HG02588 (cell line): ENCODE data around the gene PRF1.
"Not testable (repeated sequence)": the region's sequence is repeated elsewhere in the genome, so short reads cannot be mapped to it uniquely, and the experiment has no call there.

Experiments used
- ATAC-seq: cut with Tn5 transposase; IDR thresholded peaks from one replicate; pipeline ENCODE4 v1.9.1; 2021; ENCODE audit warnings: mild to moderate bottlenecking, moderate library complexity; ENCODE audit not compliant: unreplicated experiment

PRF1 gene

DNA sequence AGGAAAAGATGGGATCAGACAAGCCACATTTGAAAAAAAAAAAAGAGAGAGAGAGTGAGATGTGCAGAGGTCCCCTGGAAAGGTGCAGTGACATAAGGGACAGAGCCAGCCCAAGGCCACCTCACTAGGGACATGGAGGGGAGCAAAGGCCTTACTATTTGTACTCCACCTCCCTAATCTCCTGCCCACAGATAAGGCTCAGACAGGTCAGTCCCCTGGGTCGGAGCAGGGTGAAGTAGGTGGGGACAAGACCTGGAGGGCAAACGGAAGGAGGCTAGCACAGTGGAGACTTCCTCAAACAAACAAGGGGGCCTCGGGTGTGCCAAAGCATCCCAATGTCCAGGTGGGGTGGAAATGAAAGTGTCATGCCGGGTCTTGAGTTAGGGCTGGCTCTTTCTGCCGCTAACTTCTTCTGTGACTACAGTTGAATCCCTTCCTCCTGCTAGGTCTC, 7.0 kb downstream of the PRF1 start:
- ATAC-seq, result no peak

DNA sequence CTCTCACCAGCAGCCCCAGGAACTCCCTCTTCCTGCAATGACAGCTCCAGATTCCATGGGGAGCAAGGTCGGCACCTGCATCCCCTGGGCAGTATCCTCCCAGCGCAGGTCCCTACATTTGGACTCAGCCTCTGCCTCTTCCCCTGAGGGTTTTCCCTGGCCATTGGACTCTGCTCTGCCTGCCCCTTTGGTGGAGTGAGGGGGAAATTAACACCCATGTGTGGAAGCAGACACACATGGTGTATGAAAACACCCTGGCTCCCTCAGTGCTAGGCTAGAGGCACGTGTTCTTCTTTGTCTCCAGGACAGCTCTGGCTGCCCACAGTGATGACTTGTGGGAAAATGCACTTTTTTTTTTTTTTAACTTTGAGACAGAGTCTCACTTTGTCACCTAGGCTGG, 8.4 kb downstream of the PRF1 start:
- no peak for ATAC-seq

DNA sequence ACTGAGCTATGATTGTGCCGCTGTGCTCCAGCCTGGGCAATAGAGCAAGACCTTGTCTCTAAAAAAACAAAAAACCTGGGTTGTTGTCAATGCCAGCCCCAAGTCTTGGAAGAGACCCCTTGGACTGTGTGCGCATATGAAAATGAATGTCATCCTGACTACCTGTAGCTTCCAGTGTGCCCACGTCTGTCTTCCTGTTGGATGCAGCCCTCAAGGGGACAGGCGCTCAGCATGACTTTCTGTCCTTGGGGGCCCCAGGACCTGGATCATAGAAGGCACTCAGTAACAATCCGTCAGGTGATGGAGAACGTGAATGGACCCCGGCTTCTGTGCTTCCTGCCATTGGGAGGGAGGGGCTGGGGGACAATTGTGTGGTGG, 9.0 kb downstream of the PRF1 start:
- no peak for ATAC-seq

DNA sequence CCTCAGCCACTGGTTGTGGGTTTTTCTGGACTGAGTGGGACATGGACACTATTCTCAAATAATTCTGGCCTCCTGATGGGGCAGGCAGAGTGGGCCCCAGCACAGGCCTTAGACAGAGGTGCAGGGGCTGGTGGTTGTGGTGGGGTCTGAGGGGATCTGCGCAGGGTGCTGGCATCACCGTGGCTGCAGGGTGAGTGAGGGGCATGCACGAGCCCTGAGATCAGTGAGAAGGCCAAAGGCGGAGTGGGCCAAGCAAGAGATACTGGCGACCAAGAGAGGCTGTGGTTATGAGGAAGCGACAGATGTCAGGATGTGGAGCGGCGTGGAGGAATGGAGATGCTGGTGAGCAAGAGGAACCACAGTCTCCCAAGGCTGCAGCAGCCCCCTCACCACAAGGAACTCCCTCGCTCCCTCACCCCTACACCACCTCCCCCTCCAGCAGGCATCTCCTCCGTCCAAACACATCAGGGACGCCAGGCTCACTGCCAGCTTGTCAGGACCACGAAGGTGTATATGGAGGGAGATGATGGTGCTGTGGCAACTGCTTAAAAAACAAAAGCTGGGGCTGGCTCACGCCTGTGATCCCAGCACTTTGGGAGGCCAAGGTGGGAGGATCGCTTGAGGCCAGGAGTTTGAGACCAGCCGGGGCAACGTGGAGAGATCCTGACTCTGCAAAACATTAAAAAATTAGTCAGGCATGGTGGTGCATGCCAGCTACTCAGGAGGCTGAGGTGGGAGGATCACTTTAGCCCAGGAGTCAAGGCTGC, 9.6 kb downstream of the PRF1 start:
- no peak for ATAC-seq

DNA sequence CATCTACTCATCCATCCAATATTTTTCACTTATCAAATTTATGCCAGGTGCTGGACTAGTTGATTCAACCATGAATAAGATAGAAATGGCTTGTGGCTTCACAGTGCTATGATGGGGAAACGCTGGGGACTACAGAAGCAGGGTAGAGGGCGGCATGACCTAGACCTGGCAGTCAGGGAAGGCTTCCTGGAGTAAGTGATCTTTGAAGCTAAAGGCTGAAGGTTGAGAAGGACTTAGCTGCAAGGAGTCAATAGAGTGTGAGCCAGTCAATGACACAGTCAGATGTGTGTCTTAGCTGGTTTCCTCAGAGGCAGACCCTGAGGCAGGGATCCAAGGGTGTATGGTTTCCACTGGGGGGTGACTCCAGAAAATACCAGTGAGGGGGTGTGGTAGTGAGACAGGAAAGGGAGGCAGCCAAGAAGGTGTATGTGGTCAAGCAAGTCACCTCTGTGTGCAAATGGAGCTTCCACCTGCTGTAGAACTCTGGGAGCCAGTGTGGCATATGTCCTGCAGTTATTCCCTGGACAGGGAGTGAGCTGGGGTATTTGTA, 10.3 kb downstream of the PRF1 start:
- ATAC-seq, result no peak

DNA sequence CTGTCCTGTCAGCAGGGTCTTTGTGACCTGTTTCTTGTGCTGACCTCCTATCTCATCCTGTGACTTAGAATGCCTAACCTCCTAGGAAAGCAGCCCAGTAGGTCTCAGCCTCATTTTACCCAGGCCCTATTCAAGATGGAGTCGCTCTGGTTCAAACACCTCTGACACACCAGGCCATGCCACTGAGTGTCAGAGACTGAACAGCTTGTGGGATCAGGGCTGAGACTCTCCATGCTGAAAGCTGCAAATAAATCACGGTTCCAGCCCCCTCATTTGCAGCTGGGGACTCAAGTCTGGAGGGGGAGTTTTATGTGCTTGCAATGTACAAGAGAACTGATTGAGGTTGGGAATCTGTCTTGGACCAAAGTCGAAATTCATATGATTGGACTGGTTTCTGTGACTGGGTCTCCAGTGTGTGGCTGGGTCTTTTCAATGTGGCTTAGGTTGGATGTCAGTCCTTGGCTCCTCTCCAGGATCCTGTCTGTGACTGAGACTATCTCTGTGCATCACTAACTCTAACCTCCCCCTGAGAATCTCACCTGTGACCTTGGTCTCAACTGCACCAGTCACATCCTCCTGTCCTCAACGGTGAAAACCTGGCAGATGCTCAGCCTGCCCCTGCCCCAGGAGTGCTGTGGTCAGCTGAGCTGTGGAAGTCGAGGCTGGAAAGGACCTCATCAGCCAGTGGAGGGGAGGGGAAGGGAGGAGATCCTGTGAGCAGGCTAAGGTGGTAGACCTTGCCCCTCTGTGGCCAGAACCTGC, 11.7 kb downstream of the PRF1 start:
- no peak for ATAC-seq

DNA sequence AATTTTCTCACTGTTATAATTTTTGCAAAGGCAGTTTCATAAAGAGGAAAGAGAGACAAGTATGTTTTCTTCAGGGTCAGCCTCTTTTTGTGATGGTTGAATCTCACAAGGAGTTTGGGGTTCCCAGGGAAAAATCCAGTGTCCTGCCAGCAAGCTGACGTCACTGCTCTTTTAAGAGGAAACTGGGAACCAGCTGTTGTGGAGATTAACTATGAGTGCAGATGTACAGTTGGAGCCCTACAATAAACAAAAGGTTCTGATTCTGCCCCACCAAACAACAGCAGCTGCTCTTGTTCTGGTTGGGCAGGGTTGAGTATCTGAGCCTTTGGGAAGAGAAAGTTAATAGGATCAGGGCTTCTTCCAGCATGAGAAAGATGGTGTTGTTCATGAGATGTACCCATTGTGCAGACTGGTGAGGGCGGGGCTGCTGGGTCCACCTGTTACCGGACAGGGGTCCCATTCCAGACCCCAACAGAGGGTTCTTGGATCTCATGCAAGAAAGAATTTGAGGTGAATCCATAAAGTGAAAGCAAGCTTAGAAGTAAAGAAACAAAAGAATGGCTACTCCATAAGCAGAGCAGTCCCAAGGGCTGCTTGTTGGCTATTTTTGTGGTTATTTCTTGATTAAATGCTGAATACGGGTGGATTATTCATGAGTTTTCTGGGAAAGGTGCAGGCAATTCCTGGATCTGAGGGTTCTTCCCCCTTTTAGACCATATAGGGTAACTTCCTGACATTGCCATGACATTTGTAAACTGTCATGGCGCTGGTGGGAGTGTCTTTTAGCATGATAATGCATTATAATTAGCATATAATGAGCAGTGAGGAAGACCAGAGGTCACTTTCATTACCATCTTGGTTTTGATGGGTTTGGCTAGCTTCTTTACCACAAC, 12.5 kb downstream of the PRF1 start:
- no peak for ATAC-seq

DNA sequence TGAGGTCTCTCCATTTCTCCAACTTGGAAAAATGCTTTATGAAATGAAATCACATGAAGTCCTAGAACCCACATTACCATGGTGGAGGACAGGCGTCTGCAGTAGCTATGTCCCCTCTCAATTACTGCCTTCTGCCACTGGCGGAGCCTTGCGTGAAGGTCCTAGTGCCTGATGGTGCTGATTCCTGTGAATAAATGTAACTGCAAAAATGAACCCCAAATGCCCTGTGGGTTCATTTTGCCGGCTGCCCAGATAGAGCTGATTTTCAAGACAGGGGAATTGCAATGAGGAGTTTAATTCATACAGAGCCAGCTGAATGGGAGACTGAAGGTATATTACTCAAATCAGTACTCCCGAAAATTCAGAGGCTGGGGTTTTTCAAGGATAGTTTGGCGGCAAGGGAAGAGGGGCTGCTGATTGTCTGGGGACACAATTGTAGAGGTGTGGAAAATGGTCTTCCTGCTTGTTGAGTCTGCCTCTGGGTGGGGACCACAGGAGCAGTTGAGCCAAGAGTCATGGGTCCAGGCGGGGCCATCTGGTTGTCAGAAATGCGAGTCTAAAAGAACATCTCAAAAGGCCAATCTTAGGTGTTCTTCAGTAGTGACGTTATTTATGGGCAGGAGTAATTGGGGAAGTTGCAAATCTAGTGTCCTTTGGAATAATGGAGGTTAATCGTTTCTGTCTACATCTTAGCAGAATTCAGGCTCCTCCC, 13.5 kb downstream of the PRF1 start:
- ATAC-seq, result no peak

DNA sequence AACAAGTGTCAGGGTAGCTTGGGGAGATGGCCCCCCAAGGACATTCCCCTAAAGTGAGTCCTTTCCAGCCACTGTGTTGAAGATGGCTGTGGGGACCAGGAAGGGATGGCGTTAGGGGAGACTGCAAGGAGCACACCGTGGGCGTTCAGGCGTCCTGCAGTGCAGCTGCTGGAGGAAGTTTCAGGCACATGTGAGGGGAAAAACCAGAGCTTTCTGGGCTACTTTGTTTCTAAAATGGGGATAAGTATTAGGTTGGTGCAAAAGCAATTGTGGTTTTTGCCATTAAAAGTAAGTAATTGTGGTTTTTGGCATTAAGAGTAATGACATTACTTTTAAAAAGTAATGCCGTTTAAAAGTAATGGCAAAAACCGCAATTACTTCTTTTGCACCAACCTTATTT, 14.3 kb downstream of the PRF1 start:
- ATAC-seq, result no peak

DNA sequence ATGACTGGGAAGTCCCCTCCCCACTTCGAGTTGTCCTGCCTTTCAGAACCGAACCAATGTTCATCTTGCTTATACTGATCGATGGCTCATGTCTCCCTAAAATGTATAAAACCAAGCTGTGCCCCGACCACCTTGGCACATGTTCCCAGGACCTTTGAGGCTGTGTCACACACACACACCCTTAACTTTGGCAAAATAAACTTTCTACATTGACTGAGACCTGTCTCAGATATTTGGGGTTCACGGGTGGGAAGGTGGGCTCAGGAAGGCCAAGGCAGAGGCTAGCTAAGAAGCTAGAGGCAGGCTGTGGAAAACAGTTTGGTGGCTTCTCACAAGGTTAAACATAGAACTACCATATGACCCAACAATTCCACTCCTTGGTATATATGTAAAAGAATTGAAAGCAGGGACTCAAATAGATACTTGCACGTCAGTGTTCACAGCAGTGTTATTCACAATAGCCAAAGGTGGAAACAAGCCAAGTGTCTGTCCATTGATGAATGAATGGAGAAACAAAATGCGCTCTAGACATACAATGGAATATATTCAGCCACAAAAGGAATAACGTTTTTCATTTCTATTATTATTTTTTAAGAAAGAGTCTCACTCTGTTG, 15.4 kb downstream of the PRF1 start:
- no peak for ATAC-seq

DNA sequence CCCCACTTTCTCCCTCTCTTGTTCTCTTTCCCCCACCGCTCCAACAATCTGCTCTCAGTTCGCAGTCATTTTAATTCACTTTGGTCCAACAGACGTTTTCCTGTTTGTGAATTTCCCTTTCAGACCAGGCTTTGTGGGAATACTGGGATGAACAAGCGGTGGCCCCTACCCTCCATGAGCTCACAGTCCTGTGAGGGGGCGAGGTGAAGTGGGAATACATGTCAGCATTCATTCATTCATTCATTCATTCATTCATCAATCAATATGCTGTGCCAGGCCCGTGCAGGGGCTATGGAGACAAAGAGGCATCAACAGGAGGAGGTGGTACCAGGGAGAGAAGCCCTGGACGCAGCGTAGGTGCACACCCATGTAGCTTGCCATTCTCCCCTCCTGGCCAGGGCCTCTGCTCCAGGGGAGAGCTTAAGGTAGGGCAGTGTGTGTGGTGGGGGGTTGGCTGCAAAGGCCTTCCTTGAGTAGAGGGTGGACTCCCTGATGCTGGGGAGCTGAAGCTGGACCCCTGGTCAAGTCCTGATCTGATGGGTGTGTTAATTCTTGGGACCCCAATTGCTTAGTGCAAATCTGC, 16.1 kb downstream of the PRF1 start:
- no peak for ATAC-seq

DNA sequence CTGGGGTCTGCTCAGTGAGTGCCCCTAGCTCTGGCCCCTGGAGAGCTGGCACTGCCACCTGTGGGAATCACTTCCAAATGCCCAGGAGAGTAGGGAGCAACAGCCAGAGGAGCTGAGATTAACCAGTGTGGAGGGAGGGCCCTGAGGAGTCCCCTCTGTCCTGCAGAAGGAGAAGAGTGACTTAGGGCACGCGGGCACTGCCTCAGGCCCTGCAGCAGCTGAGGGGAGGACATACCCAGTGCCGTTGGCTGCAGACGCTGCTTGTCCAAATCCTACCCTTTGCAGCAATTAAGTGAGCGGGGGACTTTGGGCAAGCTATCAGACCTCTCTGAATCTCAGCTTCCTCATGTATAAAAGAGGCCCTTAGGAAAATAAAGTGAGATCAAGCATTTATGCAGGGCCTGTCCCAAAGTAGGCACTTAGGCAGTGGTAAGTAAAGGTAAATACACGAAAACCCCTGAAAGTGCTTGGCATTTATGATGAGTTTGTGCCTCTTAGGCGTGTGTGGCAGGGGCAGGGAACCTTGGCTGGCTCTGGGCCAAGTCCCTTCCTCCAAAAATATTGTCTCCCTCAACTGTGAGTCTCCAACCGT, 16.9 kb downstream of the PRF1 start:
- no peak for ATAC-seq

DNA sequence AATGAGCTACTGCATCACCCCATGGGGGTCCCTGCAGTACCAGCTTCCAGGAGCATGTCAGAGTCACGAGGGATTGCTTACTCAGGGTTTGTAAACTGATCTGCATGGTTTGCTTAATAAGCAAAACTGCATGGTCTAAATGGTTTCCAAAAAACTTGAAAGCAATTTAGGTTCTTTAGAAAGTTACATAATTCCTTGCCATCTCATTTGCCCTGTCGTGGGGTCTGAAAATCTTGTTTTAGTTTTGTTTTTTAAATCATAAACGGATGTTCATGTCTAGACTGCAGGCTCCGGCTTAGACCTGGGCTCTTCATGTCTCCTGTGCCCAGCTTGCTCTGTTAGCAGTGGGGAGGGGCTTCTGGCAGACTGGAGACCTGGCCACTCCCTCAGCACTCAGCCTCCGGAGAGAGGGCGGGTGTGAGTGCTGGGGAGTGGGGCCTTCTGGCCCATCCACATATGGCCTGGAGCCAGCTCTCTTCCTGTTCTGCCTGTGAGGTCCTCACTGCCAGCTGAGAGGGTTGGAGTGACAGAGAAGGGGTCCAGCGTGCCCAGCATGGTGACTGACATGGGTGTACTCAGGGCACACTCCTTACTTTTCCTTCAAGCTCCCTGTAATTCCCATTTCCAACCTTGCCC, 17.5 kb downstream of the PRF1 start:
- no peak for ATAC-seq

DNA sequence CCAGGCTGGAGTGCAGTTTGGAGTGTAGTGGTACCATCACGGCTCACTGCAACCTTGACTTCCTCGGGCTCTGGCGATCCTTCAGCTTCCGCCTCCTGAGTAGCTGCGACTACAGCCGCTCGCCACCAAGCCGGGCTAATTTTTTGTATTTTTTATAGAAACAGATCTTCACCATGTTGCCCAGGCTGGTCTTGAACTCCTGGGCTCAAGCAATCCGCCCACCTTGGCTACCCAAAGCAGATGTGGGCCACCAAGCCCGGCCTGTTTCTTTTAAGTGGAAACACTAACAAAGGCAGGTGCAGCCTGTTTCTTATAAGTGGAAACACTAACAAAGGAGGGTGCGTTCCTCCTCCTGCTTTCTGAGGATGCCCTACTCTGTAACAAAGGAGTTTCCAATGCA, 18.2 kb downstream of the PRF1 start:
- no peak for ATAC-seq

DNA sequence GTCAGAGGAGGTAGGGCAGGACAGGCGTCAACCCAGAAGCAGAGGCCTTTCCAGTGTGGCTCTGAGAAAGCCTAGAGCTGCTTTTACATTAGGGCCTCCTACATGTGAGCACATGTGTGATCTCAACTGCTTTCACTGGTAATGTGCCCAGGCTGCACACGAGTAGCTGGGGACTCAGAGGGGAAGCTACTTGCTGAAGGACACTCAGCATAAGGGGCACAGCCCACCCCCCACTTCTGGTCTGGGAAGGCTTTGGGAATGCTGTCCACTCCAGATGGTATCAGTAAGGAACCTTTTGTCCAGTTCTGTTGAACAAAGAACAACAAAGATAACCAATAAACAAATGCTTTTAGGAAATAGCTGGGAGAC, 18.9 kb downstream of the PRF1 start:
- ATAC-seq, result no peak

DNA sequence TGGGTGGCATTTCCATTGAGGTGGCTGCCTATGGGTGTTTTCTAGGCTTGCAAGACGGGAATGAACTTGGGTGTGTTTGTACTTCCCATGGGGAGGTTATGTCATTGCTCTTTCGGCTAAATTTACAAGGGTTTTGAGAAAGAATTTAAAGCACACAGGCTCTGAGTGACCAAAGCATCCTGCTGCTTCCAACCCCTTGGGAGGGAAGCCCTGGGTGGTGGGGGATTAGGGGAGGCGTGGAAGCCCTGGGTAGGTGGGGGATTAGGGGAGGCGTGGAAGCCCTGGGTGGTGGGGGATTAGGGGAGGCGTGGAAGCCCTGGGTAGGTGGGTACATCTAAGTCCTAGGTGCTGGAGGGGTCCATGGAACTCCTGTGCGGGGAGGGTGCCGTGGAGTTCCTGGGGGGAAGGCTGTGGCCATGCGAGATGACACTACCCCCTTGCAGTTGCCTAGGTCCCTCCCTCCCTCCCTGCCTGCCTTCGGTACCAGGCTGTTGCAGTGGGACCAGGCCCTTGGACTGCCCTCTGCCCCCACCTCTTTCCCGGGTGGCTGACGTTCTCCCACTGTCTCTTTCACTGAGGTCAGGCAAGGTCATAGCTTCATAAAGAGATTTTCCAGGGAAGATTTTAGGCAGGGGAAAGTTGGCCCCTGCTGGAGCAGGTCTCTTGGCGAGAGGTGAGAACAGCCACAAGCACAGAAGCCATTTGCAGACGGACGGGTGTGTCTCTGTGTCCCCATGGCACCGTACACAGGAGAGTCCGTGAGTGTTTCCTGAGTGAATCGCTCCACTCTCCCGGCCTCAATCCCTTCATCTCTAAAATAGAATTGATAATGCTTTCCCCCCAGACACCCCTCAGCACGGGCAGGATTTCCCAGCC, 19.5 kb downstream of the PRF1 start:
- ATAC-seq, result no peak

DNA sequence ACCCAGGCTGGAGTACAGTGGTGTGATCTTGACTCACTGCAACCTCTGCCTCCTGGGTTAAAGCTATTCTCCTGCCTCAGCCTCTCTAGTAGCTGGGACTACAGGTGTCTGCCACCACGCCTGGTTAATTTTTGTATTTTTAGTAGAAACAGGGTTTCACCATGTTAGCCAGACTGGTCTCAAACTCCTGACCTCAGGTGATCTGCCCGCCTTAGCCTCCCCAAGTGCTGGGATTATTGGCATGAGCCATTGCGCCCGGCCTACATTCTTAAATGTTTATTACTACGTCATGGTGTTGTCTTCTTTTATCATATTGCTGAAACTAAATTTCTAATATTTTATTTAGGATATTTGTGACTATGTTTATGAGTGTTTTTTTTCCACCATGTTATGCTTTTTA, 21.4 kb downstream of the PRF1 start:
- not testable (repeated sequence) for ATAC-seq
